ENCODE data around the gene EHBP1L1. TPM values are rescaled to one million over a fixed set of nuclear protein-coding genes. Genes with fewer than 3 reads are reported as not detected.
A peak's percentile ranks its signal among the peaks of the same experiment; 100 is the strongest.

The EHBP1L1 gene
- total and polyA plus RNA-seq, 2 of the 13 experiments (the other 11 are each of a cell fraction or from before 2014, with no cell fraction given), result 8.3 to 10.6 TPM

GRCh38 chr11:65637794-65638419 is 62.1 kb downstream of the EHBP1L1 start, which contains the start of gene SIPA1 (continued):
- TF ChIP-seq ZNF646 (CRISPR knock-in tag; IDR thresholded peaks at IDR 0.05), result no peak
- no peak for TF ChIP-seq ZNF496 (CRISPR knock-in tag; IDR thresholded peaks at IDR 0.05; ENCODE audit: insufficient replicate concordance)
- no peak for TF ChIP-seq ZFP41 (CRISPR knock-in tag; IDR thresholded peaks at IDR 0.05; ENCODE audit: borderline replicate concordance)
- TF ChIP-seq ZBTB14 (CRISPR knock-in tag; IDR thresholded peaks at IDR 0.05), result no peak
- no peak for TF ChIP-seq ZNF629 (CRISPR knock-in tag; conservative IDR thresholded peaks at IDR 0.05)
- TF ChIP-seq NFYC (CRISPR knock-in tag; IDR thresholded peaks at IDR 0.05), result no peak
- no peak for TF ChIP-seq MEIS2 (CRISPR knock-in tag; IDR thresholded peaks at IDR 0.05)
- no peak; the same call in 1 of the 2 replicates for TF ChIP-seq ZNF558 (CRISPR knock-in tag; IDR thresholded peaks at IDR 0.05; ENCODE audit: borderline replicate concordance)
- no peak for TF ChIP-seq NFKB2 (CRISPR knock-in tag; IDR thresholded peaks at IDR 0.05; ENCODE audit: borderline replicate concordance)
- TF ChIP-seq FOXP1 (IDR thresholded peaks at IDR 0.05), result no peak
- TF ChIP-seq FOXP1 (CRISPR knock-in tag; IDR thresholded peaks at IDR 0.05), result no peak
- TF ChIP-seq ZFP91 (CRISPR knock-in tag; IDR thresholded peaks at IDR 0.05; ENCODE audit: borderline replicate concordance), result peak; percentile 53; the same call in 1 of the 2 replicates
- TF ChIP-seq SAP130 (CRISPR knock-in tag; IDR thresholded peaks at IDR 0.05; ENCODE audit: low read depth), result peak; percentile 71
- TF ChIP-seq RBAK (CRISPR knock-in tag; IDR thresholded peaks at IDR 0.05), result no peak
- TF ChIP-seq NFAT5 (CRISPR knock-in tag; IDR thresholded peaks at IDR 0.05), result no peak
- no peak for TF ChIP-seq SNRNP70 (IDR thresholded peaks at IDR 0.05; ENCODE audit: low read depth, low read length)

All from HepG2 (cell line).